Activated B cell treated with CpG ODN at 0.5 μM for 24 hours (primary cell): ENCODE measurements around the gene CALCR. TPM values are rescaled to one million over a fixed set of nuclear protein-coding genes. Genes with fewer than 3 reads are reported as not detected.

Experiments
- ATAC-seq: fragments of 200-7000 bp; cut with Tn5 transposase; one replicate; pipeline ENCODE4 v1.10.0; 2021; ENCODE audit warnings: low read depth, mild to moderate bottlenecking, moderate library complexity
- CTCF ChIA-PET: fragments of 350-600 bp; sonication (Branson Sonifier 250); formaldehyde crosslinking; loops from one replicate; lab custom pipeline; 2021; ENCODE audit warnings: antibody characterized with exemption; lab: Charles Lee
- POLR2A ChIA-PET: fragments of 350-600 bp; sonication (Branson Sonifier 250); formaldehyde crosslinking; loops from one replicate; lab custom pipeline; 2021; ENCODE audit warnings: antibody characterized with exemption; lab: Charles Lee
- DNase-seq: peaks from one replicate; pipeline ENCODE4 v3.0.0; 2022
- H3K27ac Mint-ChIP-seq: one replicate; pipeline ENCODE4 v1.8.0; 2020; ENCODE audit warnings: mixed read lengths
- H3K27me3 Mint-ChIP-seq: one replicate; pipeline ENCODE4 v1.8.0; 2021; ENCODE audit warnings: mixed read lengths
- H3K36me3 Mint-ChIP-seq: one replicate; pipeline ENCODE4 v1.8.0; 2021; ENCODE audit warnings: low read depth, mixed read lengths
- H3K4me1 Mint-ChIP-seq: one replicate; pipeline ENCODE4 v1.8.0; 2021; ENCODE audit warnings: mixed read lengths
- H3K4me3 Mint-ChIP-seq: one replicate; pipeline ENCODE4 v1.8.0; 2020; ENCODE audit warnings: mild to moderate bottlenecking, mixed read lengths
- H3K9me3 Mint-ChIP-seq: one replicate; pipeline ENCODE4 v1.8.0; 2020; ENCODE audit warnings: mixed read lengths
- CTCF ChIP-seq: fragments of 200-600 bp; IDR thresholded peaks from one replicate; pipeline ENCODE4 v1.8.0; 2022; ENCODE audit warnings: antibody characterized with exemption, mild to moderate bottlenecking
- intact Hi-C: fragments of 100-400 bp; cut with micrococcal nuclease; formaldehyde crosslinking; loops from one replicate; pipeline ENCODE4 v1.15.1; 2024
- total RNA-seq: library from RNA; stranded (reverse); gene quantifications from 2 replicates; pipeline ENCODE4 v1.2.3, GENCODE V29; 2022

The CALCR gene
- total RNA-seq: not detected in 2 replicates

- Mint-ChIP-seq H3K4me1 (peaks cover 13% of the 10 kb centered on the region), H3K27me3 (peaks cover 50% of the 10 kb centered on the region), H3K27ac (no peak within 1 kb of the TSS), H3K36me3 (no peaks in the 10 kb centered on the region), H3K9me3 (no peaks in the 10 kb centered on the region), H3K4me3 (peak within 1 kb of the TSS; percentile 50)
- TF ChIP-seq CTCF: no peak
- intact Hi-C loops: no loop called here
- ChIA-PET CTCF (no interaction called here), POLR2A (no interaction called here)
- ATAC-seq (no peak), DNase-seq (no peak)
These were observed at the start of gene CALCR for GRCh38 chr7:93574646-93575554. Gene CALCR, minus strand, starts transcription at chr7:93574724. Its CDS starts 87,743 bp downstream, at chr7:93486981.

- H3K36me3 Mint-ChIP-seq: no peaks in the 10 kb centered on the region
- no peaks in the 10 kb centered on the region for H3K9me3 Mint-ChIP-seq
- H3K27ac Mint-ChIP-seq: no peak overlapping the region
- TF ChIP-seq CTCF: no peak
- H3K4me3 Mint-ChIP-seq: no peak overlapping the region
- ATAC-seq (no peak), DNase-seq (no peak)
- intact Hi-C loops: loop anchor here (2.0 to 10.0 kb wide), 3 partner anchors 465 to 651 kb away; no protein-coding TSS in a partner anchor
- CTCF ChIA-PET: no interaction called here
- no peaks in the 10 kb centered on the region for H3K27me3 Mint-ChIP-seq
- POLR2A ChIA-PET: no interaction called here
- H3K4me1 Mint-ChIP-seq: no peaks in the 10 kb centered on the region
These were observed 49.3 kb upstream of the CALCR start for GRCh38 chr7:93623816-93624215.

- DNase-seq: no peak
- TF ChIP-seq CTCF: no peak
- peaks cover 1% of the 10 kb centered on the region for H3K27me3 Mint-ChIP-seq
- no peak overlapping the region for H3K27ac Mint-ChIP-seq
- H3K9me3 Mint-ChIP-seq: no peaks in the 10 kb centered on the region
- intact Hi-C loops: loop anchor here (1.0 to 10.0 kb wide), 4 partner anchors 466 to 773 kb away; no protein-coding TSS in a partner anchor
- POLR2A ChIA-PET: no interaction called here
- no peaks in the 10 kb centered on the region for H3K4me1 Mint-ChIP-seq
- no peak overlapping the region for H3K4me3 Mint-ChIP-seq
- ATAC-seq: no peak
- CTCF ChIA-PET: interaction anchor here (1.4 kb wide), 1 partner anchor 11 kb away, joined by 3 read pairs; no protein-coding TSS in a partner anchor
- no peaks in the 10 kb centered on the region for H3K36me3 Mint-ChIP-seq
These were observed 47.8 kb upstream of the CALCR start for GRCh38 chr7:93622036-93623033.

GRCh38 chr7:93620864-93621263 lies 46.3 kb upstream of the CALCR start:
- H3K4me3 Mint-ChIP-seq: no peak overlapping the region
- POLR2A ChIA-PET: no interaction called here
- H3K9me3 Mint-ChIP-seq: no peaks in the 10 kb centered on the region
- TF ChIP-seq CTCF: no peak
- peaks cover 1% of the 10 kb centered on the region for H3K27me3 Mint-ChIP-seq
- intact Hi-C loops: loop anchor here (10.0 kb wide), 2 partner anchors 604 to 654 kb away; no protein-coding TSS in a partner anchor
- ATAC-seq (no peak), DNase-seq (no peak)
- CTCF ChIA-PET: interaction anchor here (1.4 kb wide), 1 partner anchor 12 kb away, joined by 3 read pairs; no protein-coding TSS in a partner anchor
- no peak overlapping the region for H3K27ac Mint-ChIP-seq
- H3K4me1 Mint-ChIP-seq: no peaks in the 10 kb centered on the region
- H3K36me3 Mint-ChIP-seq: no peaks in the 10 kb centered on the region
